Right ventricle myocardium superior (tissue), 1 donor: ENCODE data around the gene ARHGAP24. TPM values are rescaled to one million over a fixed set of nuclear protein-coding genes. Genes with fewer than 3 reads are reported as not detected.

Experiments used
- ATAC-seq: fragments of 200-7000 bp; cut with Tn5 transposase; one replicate; pipeline ENCODE4 v1.9.1; 2020; ENCODE audit warnings: mild to moderate bottlenecking; ENCODE audit not compliant: poor library complexity
- DNase-seq: peaks from one replicate; pipeline ENCODE4 v3.0.0-alpha.2; 2020
- intact Hi-C: fragments of 100-400 bp; cut with DNase I; formaldehyde crosslinking; loops from one replicate; pipeline ENCODE4 v1.11.2; 2022
- long read RNA-seq: library from polyadenylated mRNA; unstranded; transcript quantifications from one replicate; pipeline ENCODE4 v2.0.0, GENCODE V29; 2021
- total RNA-seq: library from RNA; stranded (reverse); fragmentation: NEBNext Ultra II Directional; extraction: Animal tissue kit (Norgen Biotek cat#: 25700); gene quantifications from one replicate; pipeline ENCODE4 v1.2.1, GENCODE V29; 2021
- donor health status: DM: no; HTN: yes; CAD: no; lungs with severe emphysema.

ARHGAP24 gene
- total RNA-seq, result 11.1 TPM
- long read RNA-seq, partial matches to known transcripts, result 2 of 8 reads
- long read RNA-seq, other reads (novel, unspliced or antisense), result 3 of 8 reads

- DNase-seq (peak; percentile 93), ATAC-seq (peak; percentile 96)
- intact Hi-C loops, result no loop called here
Measured at GRCh38 chr4:85474818-85475630, at the start of gene ARHGAP24. Gene ARHGAP24, plus strand, starts transcription at chr4:85475150.

- DNase-seq (no peak), ATAC-seq (peak; percentile 85)
- intact Hi-C loops, result no loop called here
Measured at GRCh38 chr4:85426366-85426765, 48.6 kb upstream of the ARHGAP24 start.

- intact Hi-C loops, result no loop called here
- DNase-seq, result no peak
- no peak for ATAC-seq
Measured at GRCh38 chr4:85427123-85427522, 47.8 kb upstream of the ARHGAP24 start.

- intact Hi-C loops, result no loop called here
- no peak for ATAC-seq
Measured at GRCh38 chr4:85430226-85430625, 44.7 kb upstream of the ARHGAP24 start.

DNA sequence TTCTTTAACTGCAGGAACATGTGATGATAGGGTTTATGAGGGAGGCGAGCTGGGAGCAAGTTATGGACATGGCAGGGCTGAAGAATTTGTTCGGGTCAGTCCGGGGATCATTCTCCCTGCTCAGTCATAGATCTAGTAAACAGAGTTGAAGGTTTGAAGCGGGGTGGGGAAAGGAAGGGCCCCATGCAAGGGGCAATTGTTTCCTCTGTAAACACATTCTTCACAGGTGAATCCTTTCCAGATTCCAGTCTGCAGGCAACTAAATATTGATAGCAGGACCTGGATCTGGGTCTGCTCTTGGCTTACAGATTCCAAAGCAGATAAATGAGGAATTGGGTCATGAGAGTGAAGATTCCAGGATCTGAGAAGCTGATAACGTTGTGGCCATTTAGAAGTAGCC, 44.3 kb upstream of the ARHGAP24 start:
- intact Hi-C loops, result no loop called here
- DNase-seq (no peak), ATAC-seq (no peak)

More at GRCh38 chr4:85430226-85430625, 44.7 kb upstream of the ARHGAP24 start:
- DNase-seq, result no peak

GRCh38 chr4:85431156-85431555, 43.8 kb upstream of the ARHGAP24 start:
- ATAC-seq, result no peak
- intact Hi-C loops, result no loop called here
- DNase-seq, result no peak

- peak; percentile 62 for ATAC-seq
- intact Hi-C loops, result no loop called here
- DNase-seq, result no peak
Measured at GRCh38 chr4:85431881-85432485, 43.0 kb upstream of the ARHGAP24 start.

DNA sequence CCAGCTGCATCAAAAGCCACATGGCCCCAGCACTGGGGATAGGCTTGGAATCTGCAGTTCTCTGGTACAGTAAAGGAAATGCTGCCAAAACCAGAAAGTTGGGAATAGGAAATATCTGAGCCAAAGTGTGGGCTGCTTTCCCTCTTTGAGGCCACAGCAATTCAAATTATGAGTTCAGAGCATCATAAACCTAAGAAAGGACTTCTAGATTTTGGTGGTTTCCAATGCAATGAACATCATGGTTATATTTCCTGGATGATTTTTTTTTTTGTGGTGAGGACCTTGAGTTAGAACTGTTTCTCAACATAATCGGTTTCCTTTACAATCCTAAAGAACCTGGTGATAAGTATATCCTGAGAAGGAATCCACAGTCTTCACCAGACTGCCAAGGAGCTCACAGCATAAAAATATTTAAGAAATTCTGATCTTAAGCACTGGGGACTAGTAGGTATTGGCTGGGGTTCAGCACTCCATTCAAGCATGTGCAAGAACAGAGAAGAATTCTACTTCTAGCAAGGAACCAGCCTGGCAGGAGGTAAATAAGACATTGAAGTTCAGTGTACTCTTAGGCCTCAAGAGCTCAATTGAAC, 29.8 kb upstream of the ARHGAP24 start:
- DNase-seq, result no peak
- intact Hi-C loops, result no loop called here
- peak; percentile 41 for ATAC-seq

- no peak for DNase-seq
- ATAC-seq, result peak; percentile 81
- intact Hi-C loops, result no loop called here
Measured at GRCh38 chr4:85446141-85446861, 28.6 kb upstream of the ARHGAP24 start.

DNA sequence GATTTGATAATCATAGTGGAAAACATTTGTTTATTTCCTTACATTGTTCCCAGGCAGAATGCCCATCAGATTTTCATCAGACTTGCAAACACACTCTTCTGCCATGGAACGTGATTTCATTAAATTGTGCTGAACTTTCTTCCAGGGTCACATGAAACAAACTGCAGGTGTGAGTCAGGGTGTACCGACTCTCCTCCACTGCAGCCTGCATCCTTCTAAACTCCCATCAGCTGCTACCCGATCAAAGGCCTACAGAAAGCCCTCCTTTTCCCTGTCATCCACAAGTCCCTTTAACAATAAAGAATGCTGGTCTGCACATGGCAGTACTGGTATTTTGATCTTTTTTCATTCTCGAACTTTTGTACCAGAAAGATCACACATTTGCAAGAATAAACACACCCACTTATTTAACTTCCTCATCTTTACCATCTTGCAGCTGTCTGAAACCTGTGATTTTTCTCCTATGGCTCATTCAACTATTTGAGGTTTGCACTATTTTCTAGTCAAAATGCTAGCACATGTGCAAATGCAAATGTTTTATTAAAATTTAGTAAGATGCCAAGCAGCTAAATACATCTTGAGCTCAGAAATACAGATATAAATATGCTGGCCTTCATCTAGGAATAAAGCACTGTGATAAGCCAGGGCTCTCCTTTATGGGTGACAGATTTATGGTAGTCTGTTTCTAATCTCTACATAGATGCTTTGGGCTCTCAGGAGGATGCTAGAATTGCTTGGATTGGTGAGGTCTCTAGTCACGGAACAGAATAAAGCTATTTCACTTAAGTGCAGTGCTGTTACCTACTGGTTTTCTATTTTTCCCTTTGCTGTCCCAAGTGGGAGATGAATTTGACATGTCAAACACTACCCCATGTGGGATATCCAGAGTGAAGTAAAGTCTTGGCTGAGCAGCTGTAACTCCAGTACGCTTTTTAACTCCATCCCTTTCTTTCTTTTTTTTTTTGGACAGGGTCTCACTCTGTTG, 25.8 kb upstream of the ARHGAP24 start:
- ATAC-seq (no peak), DNase-seq (no peak)
- intact Hi-C loops, result no loop called here

DNA sequence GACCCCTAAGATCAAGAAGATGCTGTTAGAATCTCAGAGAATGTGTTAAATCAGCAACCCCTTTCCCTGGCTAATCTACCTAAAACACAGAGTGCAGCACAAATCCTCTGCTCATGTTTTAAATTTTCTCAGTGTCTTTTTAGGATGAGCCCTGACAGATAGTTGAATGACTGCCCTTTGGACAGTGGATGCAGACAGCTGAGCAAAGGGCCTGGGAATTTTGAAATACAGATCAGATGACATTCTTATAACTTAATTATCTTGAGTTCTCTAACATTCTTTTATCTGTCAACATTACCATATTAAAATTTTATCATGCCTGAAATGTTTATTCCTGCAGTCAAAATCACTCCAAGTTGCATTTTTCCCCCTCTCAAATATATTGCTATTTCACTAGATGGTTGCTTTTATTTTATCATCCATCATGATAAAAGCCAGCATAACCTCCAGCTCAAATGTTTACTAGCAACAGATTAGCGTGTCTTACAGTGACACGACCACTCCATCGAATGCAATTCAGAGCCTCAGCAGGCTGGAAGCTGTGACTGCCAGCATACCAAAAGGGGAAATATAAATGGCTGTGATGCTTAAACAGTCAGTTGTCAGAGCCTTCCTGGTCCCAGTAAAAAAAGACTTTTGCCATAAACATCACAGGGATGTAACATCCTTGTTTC, 22.8 kb upstream of the ARHGAP24 start:
- intact Hi-C loops, result no loop called here
- no peak for ATAC-seq

GRCh38 chr4:85455942-85456341, 19.0 kb upstream of the ARHGAP24 start:
- ATAC-seq, result no peak
- intact Hi-C loops, result no loop called here
- DNase-seq, result no peak

More for the DNA sequence above, 22.8 kb upstream of the ARHGAP24 start:
- DNase-seq, result no peak

- peak; percentile 86 for ATAC-seq
- DNase-seq, result no peak
Measured at GRCh38 chr4:85457752-85458467, 17.0 kb upstream of the ARHGAP24 start.

GRCh38 chr4:85459736-85460135, 15.2 kb upstream of the ARHGAP24 start:
- intact Hi-C loops, result no loop called here
- ATAC-seq, result no peak
- no peak for DNase-seq

More at GRCh38 chr4:85457752-85458467, 17.0 kb upstream of the ARHGAP24 start:
- intact Hi-C loops, result no loop called here

GRCh38 chr4:85474356-85474755, 594 bp upstream of the ARHGAP24 start:
- DNase-seq (no peak), ATAC-seq (peak; percentile 1)
- intact Hi-C loops, result no loop called here

DNA sequence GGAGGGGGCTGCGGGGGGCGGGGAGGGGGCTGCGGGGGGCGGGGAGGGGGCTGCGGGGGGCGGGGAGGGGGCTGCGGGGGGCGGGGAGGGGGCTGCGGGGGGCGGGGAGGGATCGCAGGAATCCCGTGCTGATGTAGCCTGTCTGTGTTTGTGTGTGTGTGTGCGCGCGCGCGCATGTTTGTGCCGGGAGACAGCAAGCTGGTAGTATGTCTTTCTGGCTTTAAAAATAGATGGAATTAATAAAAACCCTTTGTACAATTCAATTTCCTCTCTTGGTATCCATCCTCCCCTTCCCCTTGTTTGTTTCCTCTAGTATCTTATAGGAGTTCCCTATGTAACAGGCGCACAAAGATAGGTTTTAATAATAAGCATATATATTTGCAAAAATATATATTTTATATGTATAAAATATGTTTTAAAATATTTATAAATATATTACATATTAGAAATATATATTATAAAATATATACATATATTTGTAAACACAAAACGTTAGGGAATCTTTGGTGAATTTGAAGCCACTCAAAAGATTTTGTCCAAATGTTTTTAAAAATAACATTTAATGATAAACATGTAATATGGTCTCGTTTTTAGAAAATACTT, 782 bp downstream of the ARHGAP24 start:
- ATAC-seq, result peak; percentile 8
- intact Hi-C loops, result no loop called here
- peak; percentile 70 for DNase-seq
